Posterior vena cava (tissue), 2 donors: ENCODE measurements around the gene WNT3A. TPM values are rescaled to one million over a fixed set of nuclear protein-coding genes. Genes with fewer than 3 reads are reported as not detected.
A peak's percentile ranks its signal among the peaks of the same experiment; 100 is the strongest.

Experiments
- DNase-seq: peaks from one replicate; pipeline ENCODE4 v3.0.0-alpha.2; 2020; ENCODE audit warnings: low spot score
- intact Hi-C, 2 donors: fragments of 100-400 bp; cut with DNase I; formaldehyde crosslinking; loops; one replicate each; pipeline versions ENCODE4 v1.14.1 to v1.14.2; 2022 to 2023
- total RNA-seq, 2 donors: library from RNA; stranded (reverse); fragmentation: NEBNext Ultra II Directional; extraction: Animal tissue kit (Norgen Biotek cat#: 25700); gene quantifications; one replicate each; pipeline ENCODE4 v1.2.1, GENCODE V29; 2021
- donor health status: DM: yes; HTN: yes; CAD: no.
- donor health status: DM: yes; HTN: yes; CAD: no.

Gene WNT3A
- total RNA-seq, 2 donors from 2014 or later, result not detected

- intact Hi-C loops, result no loop called here
- no peak for DNase-seq
Observed at GRCh38 chr1:228062812-228063211, 56.0 kb downstream of the WNT3A start.

DNA sequence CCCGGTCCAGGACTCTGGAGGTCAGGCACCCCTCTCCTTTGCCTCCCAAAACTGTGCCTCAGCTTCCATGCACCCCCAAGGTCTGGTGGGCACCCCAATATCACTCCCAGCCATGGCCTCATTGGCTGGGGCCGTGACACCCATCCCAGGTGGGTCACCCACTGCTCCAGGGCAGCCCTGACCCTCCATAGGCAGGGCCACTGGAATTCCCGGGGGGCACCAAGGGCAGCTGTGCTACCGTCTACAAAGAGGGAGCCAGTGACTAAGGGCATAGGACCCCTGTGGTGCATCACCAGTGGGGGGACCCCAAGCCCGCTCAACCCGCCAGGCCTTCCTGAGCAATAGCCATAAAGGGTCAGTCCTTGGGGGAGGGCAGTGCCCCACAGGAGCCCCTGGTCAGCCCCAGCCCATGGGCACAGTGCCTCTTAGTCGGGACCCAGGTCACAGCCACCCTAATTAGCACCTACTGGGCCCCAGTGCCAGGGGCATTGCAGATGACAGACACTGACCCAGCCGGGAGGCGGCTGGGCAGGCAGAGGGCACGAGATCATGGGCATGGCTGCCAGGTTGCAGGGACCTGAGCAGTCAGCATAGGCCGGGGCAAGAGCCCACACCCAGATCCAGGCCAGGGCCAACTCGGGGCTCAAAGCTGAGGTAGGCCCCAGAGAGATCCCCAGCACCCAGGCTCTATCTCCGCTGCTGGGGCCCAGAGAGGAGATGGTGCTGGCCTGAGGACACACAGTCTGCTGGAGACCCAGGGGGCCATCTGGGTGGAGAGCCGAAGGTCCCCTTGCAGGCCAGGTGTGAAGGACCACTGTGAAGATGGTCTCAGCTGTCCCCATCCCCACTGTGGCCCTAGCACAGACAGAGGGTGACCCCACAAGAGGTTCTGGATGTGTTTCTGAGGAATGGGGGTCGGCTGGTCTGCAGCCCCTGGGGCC is 56.7 kb downstream of the WNT3A start:
- intact Hi-C loops, result no loop called here
- peak; percentile 78 for DNase-seq

- intact Hi-C loops, result no loop called here
- peak; percentile 74 for DNase-seq
Observed at GRCh38 chr1:228064296-228064695, 57.5 kb downstream of the WNT3A start.

- peak; percentile 78 for DNase-seq
- intact Hi-C loops, result no loop called here
Observed at GRCh38 chr1:228064741-228065542, 58.1 kb downstream of the WNT3A start.

DNA sequence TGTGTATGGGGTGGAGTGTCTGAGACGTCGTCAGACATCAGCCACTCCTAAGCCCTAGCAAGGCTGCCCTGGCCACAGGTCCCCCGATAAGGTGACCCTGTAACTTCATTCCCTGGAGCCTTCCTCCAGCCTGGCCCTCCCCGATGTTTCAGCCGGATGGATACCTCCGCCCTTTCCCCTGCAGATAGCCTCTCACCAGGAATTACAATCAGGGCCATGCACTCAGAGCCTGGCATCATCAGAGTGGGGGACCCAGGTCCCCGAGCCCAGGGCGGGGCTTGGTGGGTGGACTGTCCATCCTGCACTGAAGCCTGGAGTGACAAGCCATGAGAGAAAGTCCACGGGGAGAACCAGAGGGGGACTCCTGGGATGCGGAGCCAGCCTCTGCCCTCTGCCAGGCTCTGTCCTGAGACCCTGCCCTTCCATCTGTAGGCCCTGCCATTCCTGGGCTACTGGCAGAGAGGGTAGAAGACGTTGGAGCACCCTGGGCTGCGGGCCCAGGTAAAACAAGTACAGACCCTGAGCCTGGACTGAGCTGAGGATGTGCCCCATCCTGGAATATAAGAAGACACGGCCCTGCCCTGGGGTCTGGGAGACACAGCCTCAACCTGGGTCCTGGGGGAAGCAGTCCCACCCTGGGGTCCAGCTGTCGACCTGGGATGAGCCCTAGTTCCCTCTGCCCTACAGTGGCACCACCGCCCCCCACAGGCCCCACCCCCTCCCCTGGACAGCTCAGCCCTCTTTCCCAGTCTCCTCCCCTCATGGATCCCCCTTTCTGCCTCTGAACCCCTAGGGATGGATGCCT is 58.9 kb downstream of the WNT3A start:
- DNase-seq, result peak; percentile 68
- intact Hi-C loops, result no loop called here

- intact Hi-C loops, result no loop called here
- peak; percentile 49 for DNase-seq
Observed at GRCh38 chr1:228066416-228066815, 59.6 kb downstream of the WNT3A start.

DNA sequence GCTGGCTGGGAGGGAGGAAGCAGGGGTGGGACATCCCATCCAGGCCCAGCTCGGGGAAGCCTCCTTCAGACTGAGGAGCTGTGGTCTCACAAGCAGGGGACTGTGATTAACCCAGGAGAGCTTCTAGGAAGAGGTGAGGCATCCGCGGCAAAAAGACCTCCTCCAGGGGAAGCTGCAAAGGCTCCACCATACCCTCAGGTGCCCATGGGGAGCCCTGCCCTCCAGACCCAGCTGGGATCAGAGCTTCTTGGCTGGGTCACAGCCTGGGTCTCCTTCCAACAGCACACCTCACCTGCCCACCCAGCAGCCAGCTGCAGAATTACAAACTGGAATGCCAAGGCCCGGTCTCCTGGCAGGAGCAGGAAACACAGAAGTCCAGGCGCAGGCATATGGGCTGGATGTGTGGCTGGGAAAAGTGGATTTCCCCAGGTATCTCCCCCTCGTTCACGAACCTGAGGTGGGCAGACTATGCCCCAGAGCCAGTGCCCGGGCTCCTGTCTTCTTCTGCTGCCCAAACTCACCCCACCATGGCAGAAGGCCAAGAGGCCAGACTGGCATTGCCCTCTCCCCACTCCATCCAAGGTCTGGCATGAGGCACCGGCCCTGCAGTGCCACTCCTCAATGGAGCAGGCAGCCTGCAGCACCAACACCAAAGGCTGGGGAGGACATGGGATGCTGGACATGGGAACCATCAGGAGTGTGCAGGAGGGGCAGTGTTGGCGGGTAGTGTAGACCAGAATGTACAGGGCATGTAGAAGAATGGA is 60.3 kb downstream of the WNT3A start:
- intact Hi-C loops, result no loop called here
- peak; percentile 60 for DNase-seq

DNA sequence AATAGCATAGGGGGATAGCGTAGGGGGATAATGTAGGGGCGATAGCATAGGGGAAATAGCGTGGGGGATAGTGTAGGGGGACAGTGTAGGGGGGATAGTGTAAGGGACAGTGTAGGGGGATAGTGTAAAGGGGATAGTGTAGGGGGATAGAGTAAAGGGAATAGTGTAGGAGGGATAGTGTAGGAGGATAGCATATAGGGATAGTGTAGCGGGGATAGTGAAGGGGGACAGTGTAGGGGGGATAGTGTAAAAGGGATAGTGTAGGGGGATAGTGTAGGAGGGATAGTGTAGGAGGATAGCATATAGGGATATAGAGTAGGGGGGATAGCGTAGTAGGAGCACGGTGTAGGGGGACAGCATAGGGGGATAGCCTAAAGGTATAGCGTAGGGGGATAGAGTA is 61.6 kb downstream of the WNT3A start:
- DNase-seq, result no peak
- intact Hi-C loops, result no loop called here

- intact Hi-C loops, result no loop called here
- no peak for DNase-seq
Observed at GRCh38 chr1:228070173-228070572, 63.4 kb downstream of the WNT3A start.

GRCh38 chr1:228070851-228071250 is 64.1 kb downstream of the WNT3A start:
- DNase-seq, result no peak
- intact Hi-C loops, result no loop called here

GRCh38 chr1:228071839-228072657 is 65.2 kb downstream of the WNT3A start:
- no peak for DNase-seq
- intact Hi-C loops, result no loop called here

- DNase-seq, result peak; percentile 44
- intact Hi-C loops, result no loop called here
Observed at GRCh38 chr1:228072658-228073043, 65.9 kb downstream of the WNT3A start.

DNA sequence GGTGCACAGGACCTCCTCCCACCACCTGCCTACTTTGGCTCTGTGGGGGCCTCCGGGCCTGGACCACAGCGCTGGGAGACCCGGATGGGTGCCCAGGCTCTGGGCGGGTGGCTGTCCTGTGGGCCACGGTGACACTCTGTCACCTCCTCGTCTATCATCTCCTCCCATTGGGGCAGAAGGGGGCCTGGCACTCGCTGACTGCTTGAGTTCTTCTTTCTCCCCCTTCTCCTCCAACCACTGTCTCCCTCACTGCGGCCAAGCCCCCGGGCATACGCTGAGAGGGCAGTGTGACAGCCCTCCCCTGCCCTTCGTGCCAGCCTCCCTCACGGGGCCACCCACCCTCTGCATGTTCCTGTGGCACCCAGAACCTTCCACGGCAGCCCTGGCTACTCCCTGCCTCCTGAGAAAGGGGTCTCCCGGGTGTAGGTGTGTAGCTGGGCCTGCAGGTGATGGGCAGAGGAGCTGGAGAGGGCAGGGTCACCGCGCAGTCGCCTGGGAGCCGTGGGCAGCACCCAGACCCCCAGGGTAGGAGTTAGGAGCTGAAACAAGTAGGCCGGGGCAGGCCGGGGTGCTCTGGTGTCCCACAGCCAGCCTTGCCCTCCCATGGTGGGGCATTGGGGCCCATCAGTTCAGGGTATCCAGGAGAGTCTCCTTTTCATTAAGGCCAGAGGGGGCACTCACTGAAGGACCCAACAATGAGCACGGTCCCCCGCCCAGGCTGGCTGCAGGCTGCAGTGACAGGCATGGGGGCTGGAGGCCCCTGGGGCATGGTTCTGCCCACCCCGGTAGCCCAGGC is 66.5 kb downstream of the WNT3A start:
- intact Hi-C loops, result no loop called here
- DNase-seq, result peak; percentile 73

DNA sequence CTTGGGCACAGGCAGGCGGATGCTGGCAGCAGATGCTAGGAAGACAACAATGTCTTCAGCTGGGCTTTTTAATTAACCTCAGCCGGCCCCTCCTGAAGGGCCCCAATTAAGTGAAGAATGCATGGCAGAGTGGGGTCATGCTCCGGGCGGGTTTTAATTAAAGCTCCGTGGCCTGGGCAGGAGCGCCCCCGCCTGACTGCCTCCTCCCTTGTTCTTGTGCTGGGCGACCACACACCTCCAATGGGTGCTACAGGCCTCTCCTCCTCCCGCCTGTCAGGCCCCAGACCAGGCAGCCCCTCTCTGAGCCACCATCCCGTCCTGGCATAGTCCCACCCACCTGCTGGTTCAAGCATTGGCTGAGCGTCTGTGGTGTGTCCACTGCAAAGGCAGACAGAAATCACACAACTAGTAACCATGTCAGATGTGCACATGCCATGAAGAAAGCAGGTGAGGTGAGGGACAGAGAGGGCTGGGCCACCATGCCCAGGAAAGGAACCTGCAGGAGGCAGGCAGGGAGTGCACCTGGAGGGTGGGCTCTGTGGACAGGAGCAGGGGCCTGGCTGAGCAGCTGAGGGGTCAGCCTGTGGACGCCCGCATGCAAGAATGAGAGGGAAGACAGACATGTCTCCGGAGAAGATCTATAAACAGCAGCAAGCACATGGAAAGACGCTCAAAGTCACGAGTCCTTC is 67.2 kb downstream of the WNT3A start:
- DNase-seq, result peak; percentile 75
- intact Hi-C loops, result no loop called here

DNA sequence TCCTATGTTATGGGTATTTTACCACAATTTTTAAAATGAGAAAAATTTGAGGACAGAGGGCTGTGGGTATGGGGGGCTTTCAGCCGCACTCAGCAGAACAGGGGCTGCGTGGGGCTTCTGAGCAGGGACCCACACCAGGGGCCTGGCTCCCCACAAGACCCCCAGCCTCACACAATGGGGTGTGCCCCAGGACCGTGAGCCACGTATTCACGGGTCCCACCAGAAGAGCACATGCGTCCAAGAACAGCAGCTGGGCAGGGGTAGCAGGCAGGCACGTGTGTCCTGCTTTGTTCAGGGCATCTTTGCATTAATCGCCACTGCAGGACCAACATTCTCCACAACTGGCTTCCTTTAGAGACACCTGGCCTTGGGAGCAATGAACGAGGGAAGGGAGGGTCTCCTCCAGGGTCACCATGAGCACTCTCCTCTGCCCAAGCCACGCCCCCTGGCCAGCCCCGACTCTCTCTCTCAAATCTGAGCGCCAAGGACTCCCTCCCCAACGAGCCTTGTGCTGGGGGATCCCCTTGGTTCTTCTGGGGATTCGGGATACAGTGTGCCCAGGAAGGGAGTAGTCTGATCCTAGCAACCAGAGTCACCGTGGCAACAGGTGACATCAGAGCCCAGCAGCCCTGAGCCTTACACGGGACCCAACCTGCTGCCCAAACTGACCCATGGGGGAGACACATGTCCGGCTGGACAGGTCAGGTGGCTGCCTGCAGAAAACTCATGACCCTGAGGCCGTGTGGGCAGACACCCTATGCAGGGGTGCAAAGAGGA is 68.3 kb downstream of the WNT3A start:
- intact Hi-C loops, result no loop called here
- DNase-seq, result peak; percentile 60

- intact Hi-C loops, result no loop called here
- DNase-seq, result peak; percentile 64
Observed at GRCh38 chr1:228075801-228076271, 69.0 kb downstream of the WNT3A start.
